HCT116 (cell line): Measurements from ENCODE around the gene RAB42. TPM values are rescaled to one million over a fixed set of nuclear protein-coding genes. Genes with fewer than 3 reads are reported as not detected.

ENCODE experiments used
- ATAC-seq: fragments of 200-7000 bp; cut with Tn5 transposase; 2 replicates; pipeline ENCODE4 v1.9.1; 2020; ENCODE audit warnings: mild to moderate bottlenecking, moderate library complexity
- BruUV-seq: library from RNA; stranded (reverse); fragments of 400-500 nt; replicated peaks from 2 replicates; lab custom pipeline; 2021; lab: Mats Ljungman, UMichigan
- CTCF ChIA-PET: fragments of 300-600 bp; sonication (Branson Sonifier 250); formaldehyde crosslinking; loops from one replicate; lab custom pipeline; 2021; ENCODE audit warnings: antibody characterized with exemption; lab: Charles Lee
- POLR2A ChIA-PET: fragments of 300-600, 350-600 bp; sonication (Branson Sonifier 250); formaldehyde crosslinking; loops from one replicate; lab custom pipeline; 2021; ENCODE audit warnings: antibody characterized with exemption; lab: Charles Lee
- RAD21 ChIA-PET, 2 experiments: fragments of 300-600 bp; sonication (Branson Sonifier 250); formaldehyde crosslinking; loops; one replicate each; lab custom pipeline; 2023; ENCODE audit warnings: low total read pairs in 2 of 2; ENCODE audit not compliant: uncharacterized antibody in 2 of 2, unreplicated experiment in 2 of 2, low non-redundant PET in 1 of 2; lab: Charles Lee
- DNase-seq: peaks from one replicate; pipeline ENCODE4 v3.0.0-alpha.2; 2010; ENCODE audit warnings: low read depth, low spot score
- H2AFZ ChIP-seq: fragments of 200-600 bp; shearing (Covaris generic), sonication (generic); 2 replicates; pipeline ENCODE4 v1.6.1; 2017; ENCODE audit warnings: low read depth, mixed run types, mixed read lengths, antibody characterized with exemption, low read length; ENCODE audit not compliant: poor library complexity, severe bottlenecking
- H3K27ac ChIP-seq: 2 replicates; pipeline ENCODE4 v1.5.1; 2012; ENCODE audit warnings: low read depth, low read length
- H3K27me3 ChIP-seq: fragments of 200-600 bp; sonication (generic); 2 replicates; pipeline ENCODE4 v1.6.1; 2016; ENCODE audit warnings: mixed run types, low read length, mixed read lengths; ENCODE audit not compliant: insufficient read depth
- H3K36me3 ChIP-seq, 2 experiments: fragments of 200-500 bp in 1 of 2; fragments of 200-600 bp in 1 of 2; sonication (Bioruptor generic) in 1 of 2; sonication (generic) in 1 of 2; 2 replicates each; pipeline versions ENCODE4 v1.5.1 to v1.6.1; 2014 to 2016; ENCODE audit warnings: low read length in 2 of 2, inconsistent platforms in 1 of 2, mixed read lengths in 1 of 2, mixed run types in 1 of 2; ENCODE audit not compliant: insufficient read depth in 2 of 2, control insufficient read depth in 1 of 2
- H3K4me1 ChIP-seq, 2 experiments: fragments of 200-600 bp in 1 of 2; sonication (generic) in 1 of 2; 2 replicates each; pipeline versions ENCODE4 v1.5.1 to v1.6.1; 2012 to 2017; ENCODE audit warnings: low read length in 2 of 2, inconsistent platforms in 1 of 2, mild to moderate bottlenecking in 1 of 2, mixed read lengths in 1 of 2, mixed run types in 1 of 2, moderate library complexity in 1 of 2; ENCODE audit not compliant: insufficient read depth in 2 of 2, control insufficient read depth in 1 of 2
- H3K4me2 ChIP-seq: fragments of 200-600 bp; sonication (generic); 2 replicates; pipeline ENCODE4 v1.6.1; 2017; ENCODE audit warnings: mixed run types, low read length, mixed read lengths
- H3K4me3 ChIP-seq, 2 experiments: fragments of 200-600 bp in 1 of 2; sonication (generic) in 1 of 2; replicated peaks in 1 of 2; 2 replicates each; pipeline ENCODE4 v1.5.1; 2011 to 2016; ENCODE audit warnings: low read length in 2 of 2, control low read depth in 1 of 2, low read depth in 1 of 2, mild to moderate bottlenecking in 1 of 2, mixed read lengths in 1 of 2, mixed run types in 1 of 2
- H3K79me2 ChIP-seq: fragments of 200-600 bp; sonication (generic); 2 replicates; pipeline ENCODE4 v1.6.1; 2017; ENCODE audit warnings: mild to moderate bottlenecking, mixed run types, low read length, moderate library complexity, mixed read lengths; ENCODE audit not compliant: insufficient read depth
- H3K9ac ChIP-seq: fragments of 200-600 bp; sonication (generic); 2 replicates; pipeline ENCODE4 v1.6.1; 2016; ENCODE audit warnings: low read length, mixed read lengths
- H3K9me2 ChIP-seq: fragments of 200-600 bp; sonication (generic), shearing (Covaris generic); 2 replicates; pipeline ENCODE4 v1.6.1; 2017; ENCODE audit warnings: mixed run types, mild to moderate bottlenecking, moderate library complexity; ENCODE audit not compliant: insufficient read depth
- H3K9me3 ChIP-seq, 2 experiments: fragments of 200-500 bp in 1 of 2; fragments of 200-600 bp in 1 of 2; sonication (Bioruptor generic) in 1 of 2; sonication (generic) in 1 of 2; 2 replicates each; pipeline ENCODE4 v1.6.1; 2014 to 2017; ENCODE audit warnings: low read length in 2 of 2, mixed read lengths in 2 of 2, inconsistent platforms in 1 of 2, low read depth in 1 of 2, mild to moderate bottlenecking in 1 of 2, mixed run types in 1 of 2, moderate library complexity in 1 of 2; ENCODE audit not compliant: control insufficient read depth in 1 of 2, insufficient read depth in 1 of 2
- H4K20me1 ChIP-seq: fragments of 200-600 bp; sonication (generic), shearing (Covaris generic); 2 replicates; pipeline ENCODE4 v1.6.1; 2017; ENCODE audit warnings: mixed run types, mild to moderate bottlenecking, moderate library complexity; ENCODE audit not compliant: insufficient read depth
- CBX3 ChIP-seq: IDR thresholded peaks from 2 replicates; pipeline ENCODE4 v1.6.1; 2012; ENCODE audit warnings: low read depth
- CEBPB ChIP-seq: IDR thresholded peaks from 2 replicates; pipeline ENCODE4 v1.6.1; 2012; ENCODE audit warnings: low read depth
- EGR1 ChIP-seq: IDR thresholded peaks from 2 replicates; pipeline ENCODE4 v1.6.1; 2012; ENCODE audit warnings: low read depth
- EZH2 ChIP-seq: fragments of 200-600 bp; sonication (generic); IDR thresholded peaks from 2 replicates; pipeline ENCODE4 v1.6.1; 2017; ENCODE audit warnings: antibody characterized with exemption, mixed run types
- EZH2phosphoT487 ChIP-seq: fragments of 200-600 bp; IDR thresholded peaks from 2 replicates; pipeline ENCODE4 v1.6.1; 2018; ENCODE audit warnings: antibody characterized with exemption, borderline replicate concordance
- FOSL1 ChIP-seq: IDR thresholded peaks from 2 replicates; pipeline ENCODE4 v1.6.1; 2012; ENCODE audit warnings: low read depth
- JUND ChIP-seq: IDR thresholded peaks from 2 replicates; pipeline ENCODE4 v1.6.1; 2012
- POLR2A ChIP-seq: IDR thresholded peaks from 2 replicates; pipeline ENCODE4 v1.7.0; 2011; ENCODE audit warnings: borderline replicate concordance; ENCODE audit not compliant: insufficient read depth, insufficient read length; ENCODE audit errors: extremely low read depth
- POLR2AphosphoS5 ChIP-seq: IDR thresholded peaks from 2 replicates; pipeline ENCODE4 v1.6.1; 2011; ENCODE audit warnings: mild to moderate bottlenecking, low read depth, low read length, moderate library complexity
- RAD21 ChIP-seq: IDR thresholded peaks from 2 replicates; pipeline ENCODE4 v1.6.1; 2012; ENCODE audit warnings: low read depth, mild to moderate bottlenecking
- SIN3A ChIP-seq: IDR thresholded peaks from 2 replicates; pipeline ENCODE4 v1.6.1; 2012; ENCODE audit warnings: low read depth
- SP1 ChIP-seq: IDR thresholded peaks from 2 replicates; pipeline ENCODE4 v1.6.1; 2012; ENCODE audit warnings: low read depth
- SRF ChIP-seq: IDR thresholded peaks from 2 replicates; pipeline ENCODE4 v1.6.1; 2012; ENCODE audit warnings: low read depth
- TCF7L2 ChIP-seq: IDR thresholded peaks from 2 replicates; pipeline ENCODE4 v1.7.0; 2011; ENCODE audit warnings: borderline replicate concordance, inconsistent platforms; ENCODE audit not compliant: insufficient read depth, insufficient read length; ENCODE audit errors: extremely low read depth
- ZFX ChIP-seq: fragments of 450-650 bp; IDR thresholded peaks from 2 replicates; pipeline ENCODE4 v1.6.1; 2017
- ZNF274 ChIP-seq: fragments of 200-500 bp; sonication (Bioruptor generic); IDR thresholded peaks from 2 replicates; pipeline ENCODE4 v1.6.1; 2014; ENCODE audit warnings: mild to moderate bottlenecking, low read depth, low read length, inconsistent platforms
- intact Hi-C: fragments of 100-400 bp; cut with micrococcal nuclease; formaldehyde crosslinking; loops from 2 replicates; pipeline ENCODE4 v1.10.0; 2022
- total RNA-seq: library from RNA; stranded (reverse); gene quantifications from one replicate; pipeline ENCODE4 v1.2.1, GENCODE V29; 2021; ENCODE audit not compliant: unreplicated experiment
- TF ChIP-seq, protein P1 (sequence below): IDR thresholded peaks from 2 replicates; pipeline ENCODE4 v1.6.1; 2012
- TF ChIP-seq, protein P2 (sequence below): IDR thresholded peaks from 2 replicates; pipeline ENCODE4 v1.6.1; 2012
- TF ChIP-seq, protein P3 (sequence below): IDR thresholded peaks from 2 replicates; pipeline ENCODE4 v1.6.1; 2012; ENCODE audit warnings: low read depth
- TF ChIP-seq, protein P4 (sequence below): IDR thresholded peaks from 2 replicates; pipeline ENCODE4 v1.6.1; 2011; ENCODE audit warnings: mild to moderate bottlenecking, low read length, moderate library complexity; ENCODE audit not compliant: insufficient replicate concordance; ENCODE audit errors: extremely low read depth
- TF ChIP-seq, protein P5 (sequence below), 3 experiments: fragments of 200-600 bp in 1 of 3; sonication (generic) in 1 of 3; IDR thresholded peaks in 2 of 3; conservative IDR thresholded peaks in 1 of 3; 2 replicates each; pipeline ENCODE4 v1.5.1; 2012 to 2017; ENCODE audit warnings: low read depth in 2 of 3, low read length in 2 of 3, antibody characterized with exemption in 1 of 3, borderline replicate concordance in 1 of 3, control low read depth in 1 of 3, mild to moderate bottlenecking in 1 of 3, mixed read lengths in 1 of 3, mixed run types in 1 of 3, moderate library complexity in 1 of 3; ENCODE audit not compliant: insufficient read depth in 1 of 3

RAB42 gene
- total RNA-seq, 1 experiment from 2014 or later, result not detected

DNA sequence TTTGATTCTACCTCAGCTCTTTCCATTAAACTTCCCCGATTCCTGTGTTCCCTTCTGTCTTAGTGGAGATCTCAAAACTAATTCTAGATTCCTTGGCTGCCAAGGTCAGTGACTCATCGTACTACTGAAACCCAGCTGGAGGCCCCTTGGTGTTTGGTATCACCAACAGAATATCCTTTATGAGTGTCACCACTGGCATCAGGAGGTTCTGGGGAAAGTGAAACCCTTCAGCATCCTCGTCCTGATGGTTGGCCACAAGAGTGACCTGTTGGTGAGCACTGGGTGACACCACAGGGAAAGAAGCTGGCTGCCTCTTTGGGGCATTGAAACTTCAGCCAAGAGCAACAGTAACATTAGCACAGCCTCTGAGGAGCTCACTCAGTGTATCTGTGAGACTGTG, 9.6 kb downstream of the RAB42 start:
- ATAC-seq (peak; percentile 83), DNase-seq (peak; percentile 66)
- intact Hi-C loops, result loop anchor here (2.0 to 5.0 kb wide), 4 partner anchors 193 to 744 kb away; no protein-coding TSS in a partner anchor
- Histone ChIP-seq H3K36me3 (peaks cover 8 to 22% of the 10 kb centered on the region in 2 experiments), H3K27me3 (no peaks in the 10 kb centered on the region), H2AFZ (no peak overlapping the region), H3K27ac (peak overlapping the region; percentile 57), H3K9me3 (no peaks in the 10 kb centered on the region), H3K9me2 (no peaks in the 10 kb centered on the region), H3K4me3 (peak overlapping the region in 1 of 2 experiments; percentile 31; a peak in 3 of 4 replicates), H3K4me2 (peak overlapping the region; percentile 67), H3K79me2 (no peaks in the 10 kb centered on the region), H4K20me1 (no peaks in the 10 kb centered on the region), H3K9ac (peak overlapping the region; percentile 45), H3K4me1 (peaks cover 17 to 33% of the 10 kb centered on the region in 2 experiments)
- ChIA-PET RAD21 (no interaction called here), POLR2A (interaction anchor here (2.0 to 2.9 kb wide), 3 partner anchors 19 to 91 kb away, joined by 5 to 22 read pairs (median 6); no protein-coding TSS in a partner anchor), CTCF (interaction anchor here (1.4 to 3.3 kb wide), 8 partner anchors 75 to 352 kb away, joined by 3 to 21 read pairs (median 11); no protein-coding TSS in a partner anchor)
- BruUV-seq, result no TSS peak
- TF ChIP-seq, protein P1, sequence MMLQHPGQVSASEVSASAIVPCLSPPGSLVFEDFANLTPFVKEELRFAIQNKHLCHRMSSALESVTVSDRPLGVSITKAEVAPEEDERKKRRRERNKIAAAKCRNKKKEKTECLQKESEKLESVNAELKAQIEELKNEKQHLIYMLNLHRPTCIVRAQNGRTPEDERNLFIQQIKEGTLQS, result no peak
- TF ChIP-seq TCF7L2 (no peak), RAD21 (peak; percentile 33; the same call in 1 of the 2 replicates), SIN3A (no peak), SP1 (peak; percentile 51; the same call in 1 of the 2 replicates), EZH2 (no peak), ZFX (no peak), JUND (peak; percentile 88), EZH2phosphoT487 (no peak), POLR2AphosphoS5 (no peak), SRF (no peak), CBX3 (peak; percentile 43; the same call in 1 of the 2 replicates), FOSL1 (peak; percentile 81), POLR2A (no peak), EGR1 (no peak), ZNF274 (no peak), CEBPB (no peak)
- TF ChIP-seq, protein P2, sequence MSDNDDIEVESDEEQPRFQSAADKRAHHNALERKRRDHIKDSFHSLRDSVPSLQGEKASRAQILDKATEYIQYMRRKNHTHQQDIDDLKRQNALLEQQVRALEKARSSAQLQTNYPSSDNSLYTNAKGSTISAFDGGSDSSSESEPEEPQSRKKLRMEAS, result 0 out of 2 replicates have a peak, but pooled peaks have one; percentile 21
- TF ChIP-seq, protein P3, sequence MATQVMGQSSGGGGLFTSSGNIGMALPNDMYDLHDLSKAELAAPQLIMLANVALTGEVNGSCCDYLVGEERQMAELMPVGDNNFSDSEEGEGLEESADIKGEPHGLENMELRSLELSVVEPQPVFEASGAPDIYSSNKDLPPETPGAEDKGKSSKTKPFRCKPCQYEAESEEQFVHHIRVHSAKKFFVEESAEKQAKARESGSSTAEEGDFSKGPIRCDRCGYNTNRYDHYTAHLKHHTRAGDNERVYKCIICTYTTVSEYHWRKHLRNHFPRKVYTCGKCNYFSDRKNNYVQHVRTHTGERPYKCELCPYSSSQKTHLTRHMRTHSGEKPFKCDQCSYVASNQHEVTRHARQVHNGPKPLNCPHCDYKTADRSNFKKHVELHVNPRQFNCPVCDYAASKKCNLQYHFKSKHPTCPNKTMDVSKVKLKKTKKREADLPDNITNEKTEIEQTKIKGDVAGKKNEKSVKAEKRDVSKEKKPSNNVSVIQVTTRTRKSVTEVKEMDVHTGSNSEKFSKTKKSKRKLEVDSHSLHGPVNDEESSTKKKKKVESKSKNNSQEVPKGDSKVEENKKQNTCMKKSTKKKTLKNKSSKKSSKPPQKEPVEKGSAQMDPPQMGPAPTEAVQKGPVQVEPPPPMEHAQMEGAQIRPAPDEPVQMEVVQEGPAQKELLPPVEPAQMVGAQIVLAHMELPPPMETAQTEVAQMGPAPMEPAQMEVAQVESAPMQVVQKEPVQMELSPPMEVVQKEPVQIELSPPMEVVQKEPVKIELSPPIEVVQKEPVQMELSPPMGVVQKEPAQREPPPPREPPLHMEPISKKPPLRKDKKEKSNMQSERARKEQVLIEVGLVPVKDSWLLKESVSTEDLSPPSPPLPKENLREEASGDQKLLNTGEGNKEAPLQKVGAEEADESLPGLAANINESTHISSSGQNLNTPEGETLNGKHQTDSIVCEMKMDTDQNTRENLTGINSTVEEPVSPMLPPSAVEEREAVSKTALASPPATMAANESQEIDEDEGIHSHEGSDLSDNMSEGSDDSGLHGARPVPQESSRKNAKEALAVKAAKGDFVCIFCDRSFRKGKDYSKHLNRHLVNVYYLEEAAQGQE, result no peak
- TF ChIP-seq, protein P4, sequence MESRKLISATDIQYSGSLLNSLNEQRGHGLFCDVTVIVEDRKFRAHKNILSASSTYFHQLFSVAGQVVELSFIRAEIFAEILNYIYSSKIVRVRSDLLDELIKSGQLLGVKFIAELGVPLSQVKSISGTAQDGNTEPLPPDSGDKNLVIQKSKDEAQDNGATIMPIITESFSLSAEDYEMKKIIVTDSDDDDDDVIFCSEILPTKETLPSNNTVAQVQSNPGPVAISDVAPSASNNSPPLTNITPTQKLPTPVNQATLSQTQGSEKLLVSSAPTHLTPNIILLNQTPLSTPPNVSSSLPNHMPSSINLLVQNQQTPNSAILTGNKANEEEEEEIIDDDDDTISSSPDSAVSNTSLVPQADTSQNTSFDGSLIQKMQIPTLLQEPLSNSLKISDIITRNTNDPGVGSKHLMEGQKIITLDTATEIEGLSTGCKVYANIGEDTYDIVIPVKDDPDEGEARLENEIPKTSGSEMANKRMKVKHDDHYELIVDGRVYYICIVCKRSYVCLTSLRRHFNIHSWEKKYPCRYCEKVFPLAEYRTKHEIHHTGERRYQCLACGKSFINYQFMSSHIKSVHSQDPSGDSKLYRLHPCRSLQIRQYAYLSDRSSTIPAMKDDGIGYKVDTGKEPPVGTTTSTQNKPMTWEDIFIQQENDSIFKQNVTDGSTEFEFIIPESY, result no peak
- TF ChIP-seq, protein P5, sequence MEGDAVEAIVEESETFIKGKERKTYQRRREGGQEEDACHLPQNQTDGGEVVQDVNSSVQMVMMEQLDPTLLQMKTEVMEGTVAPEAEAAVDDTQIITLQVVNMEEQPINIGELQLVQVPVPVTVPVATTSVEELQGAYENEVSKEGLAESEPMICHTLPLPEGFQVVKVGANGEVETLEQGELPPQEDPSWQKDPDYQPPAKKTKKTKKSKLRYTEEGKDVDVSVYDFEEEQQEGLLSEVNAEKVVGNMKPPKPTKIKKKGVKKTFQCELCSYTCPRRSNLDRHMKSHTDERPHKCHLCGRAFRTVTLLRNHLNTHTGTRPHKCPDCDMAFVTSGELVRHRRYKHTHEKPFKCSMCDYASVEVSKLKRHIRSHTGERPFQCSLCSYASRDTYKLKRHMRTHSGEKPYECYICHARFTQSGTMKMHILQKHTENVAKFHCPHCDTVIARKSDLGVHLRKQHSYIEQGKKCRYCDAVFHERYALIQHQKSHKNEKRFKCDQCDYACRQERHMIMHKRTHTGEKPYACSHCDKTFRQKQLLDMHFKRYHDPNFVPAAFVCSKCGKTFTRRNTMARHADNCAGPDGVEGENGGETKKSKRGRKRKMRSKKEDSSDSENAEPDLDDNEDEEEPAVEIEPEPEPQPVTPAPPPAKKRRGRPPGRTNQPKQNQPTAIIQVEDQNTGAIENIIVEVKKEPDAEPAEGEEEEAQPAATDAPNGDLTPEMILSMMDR (IDR thresholded peaks at IDR 0.05 in 2 of 3, conservative IDR thresholded peaks at IDR 0.05 in 1 of 3; ENCODE audit: borderline replicate concordance in 1 of 3, insufficient read depth in 1 of 3, low read depth in 2 of 3, low read length in 2 of 3), result no peak
